Occipital lobe (tissue), 2 donors: Measurements from ENCODE around the gene LCN12. TPM values are rescaled to one million over a fixed set of nuclear protein-coding genes. Genes with fewer than 3 reads are reported as not detected.

Source experiments
- DNase-seq: peaks from one replicate; lab custom pipeline; 2025; lab: John Stamatoyannopoulos, UW
- total RNA-seq: library from RNA; depleted of rRNA; stranded (reverse); fragments of >200 nt; gene quantifications from one replicate; pipeline ENCODE4 v1.2.3, GENCODE V29; 2014

Gene LCN12
- total RNA-seq, 1 donor from 2014 or later: not detected

- peak; percentile 88 for DNase-seq
Measured at GRCh38 chr9:136944519-136945332, 7.3 kb upstream of the LCN12 start, which contains the start of the genes C8G and FBXW5. C8G (plus strand) TSS chr9:136945243; CDS start chr9:136945321, 78 bp downstream. FBXW5 (minus strand) TSS chr9:136944738; CDS start chr9:136944083, 655 bp downstream.

DNA sequence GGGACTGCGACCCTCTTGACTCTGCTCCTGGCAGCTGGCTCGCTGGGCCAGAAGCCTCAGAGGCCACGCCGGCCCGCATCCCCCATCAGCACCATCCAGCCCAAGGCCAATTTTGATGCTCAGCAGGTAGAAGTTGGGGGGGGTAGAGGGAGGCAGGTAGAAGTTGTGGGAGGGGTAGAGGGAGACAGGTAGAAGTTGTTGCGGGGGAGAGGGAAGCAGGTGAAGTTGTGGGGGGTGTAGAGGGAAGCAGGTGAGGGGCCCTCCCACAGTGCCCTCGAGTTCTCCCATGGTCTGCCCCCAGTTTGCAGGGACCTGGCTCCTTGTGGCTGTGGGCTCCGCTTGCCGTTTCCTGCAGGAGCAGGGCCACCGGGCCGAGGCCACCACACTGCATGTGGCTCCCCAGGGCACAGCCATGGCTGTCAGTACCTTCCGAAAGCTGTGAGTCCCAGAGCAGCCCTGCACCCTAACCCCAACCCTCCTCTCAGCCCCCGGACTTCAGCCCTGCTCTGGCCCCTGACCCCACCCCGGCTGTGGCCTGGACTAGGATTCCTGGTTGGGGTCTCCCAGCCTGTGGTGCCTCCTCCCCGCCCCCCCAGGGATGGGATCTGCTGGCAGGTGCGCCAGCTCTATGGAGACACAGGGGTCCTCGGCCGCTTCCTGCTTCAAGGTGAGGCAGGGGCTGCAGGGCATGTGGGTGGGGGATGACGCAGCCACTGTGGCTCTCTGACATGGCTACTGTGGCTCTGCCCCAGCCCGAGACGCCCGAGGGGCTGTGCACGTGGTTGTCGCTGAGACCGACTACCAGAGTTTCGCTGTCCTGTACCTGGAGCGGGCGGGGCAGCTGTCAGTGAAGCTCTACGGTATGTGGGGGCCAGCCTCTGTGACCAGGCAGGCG is 6.5 kb upstream of the LCN12 start:
- no peak for DNase-seq

- DNase-seq: no peak
Measured at GRCh38 chr9:136946228-136947027, 5.6 kb upstream of the LCN12 start.

DNA sequence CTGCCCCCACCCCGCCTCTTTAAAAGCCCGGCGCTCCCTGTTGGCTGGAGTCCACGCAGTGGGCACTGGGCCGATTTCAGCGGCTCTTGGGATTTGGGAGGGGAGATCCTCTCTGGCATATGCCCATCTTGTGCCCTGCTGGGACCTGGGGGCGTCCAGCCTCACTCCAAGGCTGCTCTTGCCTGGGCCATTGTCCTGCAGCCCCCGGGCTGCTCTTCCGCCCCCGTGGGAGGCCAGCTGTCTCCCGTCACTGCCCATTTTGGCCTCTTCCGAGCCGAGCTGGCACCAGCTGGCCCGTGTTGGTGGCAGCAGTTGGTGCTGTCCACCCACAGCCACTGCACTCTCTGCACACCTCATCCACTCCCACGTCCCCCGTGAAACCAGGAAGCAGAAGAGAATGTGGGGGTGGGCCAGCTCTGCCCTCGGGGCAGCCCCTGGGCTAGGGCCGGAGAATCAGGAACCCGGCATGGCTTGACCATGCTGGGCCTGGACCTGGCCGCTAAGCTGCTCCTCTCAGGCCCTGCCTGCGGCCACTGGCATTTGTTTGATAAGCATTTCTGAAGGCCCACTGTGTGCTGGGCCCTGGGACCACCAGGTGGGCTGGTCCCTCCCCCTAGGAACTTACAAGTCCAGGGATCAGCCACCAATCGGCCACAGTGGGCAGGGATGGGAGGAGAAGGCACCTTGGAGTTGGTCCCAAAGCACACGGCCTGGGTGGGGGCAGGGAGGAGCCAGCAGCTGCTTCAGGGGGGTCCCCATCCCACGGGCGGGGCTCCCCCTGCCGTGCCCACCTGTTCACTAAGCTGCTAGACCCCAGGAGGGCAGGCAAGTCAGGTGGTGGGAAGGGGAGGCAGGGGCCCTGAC is 4.8 kb upstream of the LCN12 start:
- DNase-seq: no peak

GRCh38 chr9:136947955-136948510 is 4.0 kb upstream of the LCN12 start:
- DNase-seq: peak; percentile 38

- DNase-seq: no peak
Measured at GRCh38 chr9:136949239-136949816, 2.7 kb upstream of the LCN12 start.

- DNase-seq: peak; percentile 94
Measured at GRCh38 chr9:136949817-136950655, 2.0 kb upstream of the LCN12 start.

DNA sequence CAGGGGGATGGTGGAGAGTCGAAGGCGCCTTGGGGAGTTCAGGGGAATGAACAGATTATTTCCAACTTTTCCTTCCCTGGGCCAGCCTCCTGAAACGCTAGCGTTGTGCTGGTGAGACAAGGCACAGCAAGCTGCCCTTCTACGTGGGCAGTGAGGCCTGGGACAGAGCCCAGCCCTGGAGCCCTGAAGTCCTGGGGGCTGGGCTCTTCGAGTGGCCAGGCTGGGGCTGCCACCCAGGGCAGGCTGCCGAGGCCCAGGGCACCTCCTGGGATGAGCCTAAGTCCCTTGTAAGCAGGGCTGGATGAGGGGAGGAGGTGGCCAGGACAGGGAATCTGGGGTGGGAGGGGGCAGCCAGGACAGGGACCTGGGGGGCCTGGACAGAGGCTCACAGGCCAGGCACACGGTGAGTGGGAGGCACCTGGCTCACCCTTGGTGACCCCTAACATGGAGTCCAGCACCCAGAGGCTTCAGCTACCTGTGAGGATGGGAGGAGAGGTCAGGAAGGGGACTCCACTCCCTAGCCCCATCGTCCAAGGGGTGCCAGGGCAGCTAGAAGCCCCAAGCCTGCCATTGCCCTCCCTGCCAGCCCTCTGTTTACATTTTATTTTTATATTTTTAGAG is 1.3 kb upstream of the LCN12 start:
- DNase-seq: no peak

DNA sequence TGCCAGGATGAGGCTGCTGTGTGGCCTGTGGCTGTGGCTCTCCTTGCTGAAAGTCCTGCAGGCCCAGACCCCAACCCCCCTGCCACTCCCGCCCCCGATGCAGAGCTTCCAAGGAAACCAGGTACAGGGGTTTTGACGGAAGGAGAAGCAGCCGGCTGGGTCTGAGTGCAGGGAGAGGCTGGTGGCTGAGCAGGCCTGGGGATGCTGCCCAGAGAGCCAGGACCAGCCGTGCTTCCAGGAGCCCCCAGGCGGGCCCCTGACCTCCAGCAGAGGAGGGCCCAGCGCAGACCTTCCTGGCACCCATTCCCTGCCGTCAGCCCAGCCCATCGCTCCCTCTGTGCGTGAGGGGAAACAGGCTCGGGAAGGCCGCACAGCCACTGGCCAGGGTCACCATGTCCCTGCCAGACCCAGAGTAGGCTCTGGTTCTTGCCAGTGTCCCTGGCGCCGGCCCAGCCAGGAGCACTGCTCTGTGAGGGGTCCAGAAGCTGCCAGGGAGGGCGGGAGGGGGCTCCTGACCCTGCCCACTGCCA is 313 bp downstream of the LCN12 start:
- no peak for DNase-seq

- DNase-seq: no peak
Measured at GRCh38 chr9:136952876-136953770, 1.1 kb downstream of the LCN12 start.

GRCh38 chr9:136953771-136954269 is 1.7 kb downstream of the LCN12 start:
- DNase-seq: no peak

DNA sequence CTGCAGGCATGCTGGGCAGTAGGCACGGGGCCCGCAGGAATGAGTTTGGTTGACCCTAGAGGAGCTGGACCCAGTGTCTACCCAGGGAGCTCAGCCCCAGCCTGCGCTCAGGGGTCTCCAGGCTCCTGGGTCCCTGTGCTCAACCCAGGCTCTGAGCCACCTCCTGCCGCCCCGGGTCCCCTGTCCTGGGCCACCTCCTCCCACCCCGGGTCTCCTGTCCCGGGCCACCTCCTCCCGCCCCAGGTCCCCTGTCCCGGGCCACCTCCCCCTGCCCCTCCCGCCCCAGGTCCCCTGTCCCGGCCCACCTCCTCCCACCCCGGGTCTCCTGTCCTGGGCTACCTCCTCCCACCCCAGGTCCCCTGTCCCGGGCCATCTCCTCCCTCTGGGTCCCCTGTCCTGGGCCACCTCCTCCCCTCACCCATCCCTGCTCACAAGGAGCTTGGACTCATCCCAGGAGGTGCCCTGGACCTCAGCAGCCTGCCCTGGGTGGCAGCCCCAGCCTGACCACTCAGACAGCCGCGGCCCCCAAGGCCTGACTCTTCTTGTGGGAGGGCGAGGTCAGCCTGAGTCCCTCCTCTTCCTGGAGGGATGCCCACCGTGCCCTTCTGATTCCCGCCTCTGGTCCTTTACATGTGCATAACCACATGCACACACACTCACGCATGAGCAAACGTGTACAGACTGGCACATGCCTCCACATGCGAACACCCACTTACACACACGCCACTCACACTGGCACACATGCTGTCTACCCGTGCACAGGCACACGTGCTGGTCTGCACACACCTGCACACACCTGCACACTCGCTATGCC is 2.4 kb downstream of the LCN12 start:
- DNase-seq: no peak

- DNase-seq: no peak
Measured at GRCh38 chr9:136955202-136955942, 3.3 kb downstream of the LCN12 start.

- DNase-seq: no peak
Measured at GRCh38 chr9:136955943-136956335, 3.9 kb downstream of the LCN12 start.

- DNase-seq: no peak
Measured at GRCh38 chr9:136956604-136957003, 4.5 kb downstream of the LCN12 start.
